GM23338 (cell line): Measurements from ENCODE around the gene C1QTNF8.

Experiments used
- CREB1 ChIP-seq: fragments of 250-450 bp; sonication (Bioruptor Pico); IDR thresholded peaks from 2 replicates; pipeline ENCODE4 v1.5.0; 2020; ENCODE audit warnings: low read depth, mild to moderate bottlenecking, moderate library complexity
- CTCF ChIP-seq, 2 experiments: fragments of 200-600 bp in 1 of 2; sonication (generic) in 1 of 2; conservative IDR thresholded peaks; 2 replicates each; pipeline versions ENCODE4 v1.5.1 to v1.6.1; 2016 to 2017; ENCODE audit warnings: antibody characterized with exemption in 2 of 2, low read depth in 2 of 2, mild to moderate bottlenecking in 2 of 2, moderate library complexity in 1 of 2
- EZH2 ChIP-seq: fragments of 200-600 bp; sonication (generic); IDR thresholded peaks from one replicate; pipeline ENCODE4 v1.8.0; 2017; ENCODE audit warnings: antibody characterized with exemption, mild to moderate bottlenecking, low read depth; ENCODE audit not compliant: unreplicated experiment
- EZH2phosphoT487 ChIP-seq: fragments of 200-600 bp; sonication (generic); IDR thresholded peaks from one replicate; pipeline ENCODE4 v1.8.1; 2018; ENCODE audit warnings: antibody characterized with exemption; ENCODE audit not compliant: unreplicated experiment
- JUNB ChIP-seq: IDR thresholded peaks from one replicate; pipeline ENCODE4 v1.6.1; 2016; ENCODE audit warnings: antibody characterized with exemption; ENCODE audit not compliant: unreplicated experiment
- POLR2AphosphoS5 ChIP-seq: IDR thresholded peaks from 2 replicates; pipeline ENCODE4 v1.6.1; 2016; ENCODE audit warnings: antibody characterized with exemption, low read depth
- ZNF114 ChIP-seq: fragments of 250-450 bp; sonication (Bioruptor Pico); IDR thresholded peaks from 2 replicates; pipeline ENCODE4 v1.5.0; 2020; ENCODE audit warnings: mild to moderate bottlenecking, moderate library complexity
- TF ChIP-seq, protein P1 (sequence below): IDR thresholded peaks from one replicate; pipeline ENCODE4 v1.6.1; 2018; ENCODE audit warnings: antibody characterized with exemption; ENCODE audit not compliant: unreplicated experiment
- TF ChIP-seq, protein P2 (sequence below): fragments of 250-450 bp; sonication (Bioruptor Pico); IDR thresholded peaks from 2 replicates; pipeline ENCODE4 v1.5.0; 2020; ENCODE audit warnings: mild to moderate bottlenecking, moderate library complexity

DNA sequence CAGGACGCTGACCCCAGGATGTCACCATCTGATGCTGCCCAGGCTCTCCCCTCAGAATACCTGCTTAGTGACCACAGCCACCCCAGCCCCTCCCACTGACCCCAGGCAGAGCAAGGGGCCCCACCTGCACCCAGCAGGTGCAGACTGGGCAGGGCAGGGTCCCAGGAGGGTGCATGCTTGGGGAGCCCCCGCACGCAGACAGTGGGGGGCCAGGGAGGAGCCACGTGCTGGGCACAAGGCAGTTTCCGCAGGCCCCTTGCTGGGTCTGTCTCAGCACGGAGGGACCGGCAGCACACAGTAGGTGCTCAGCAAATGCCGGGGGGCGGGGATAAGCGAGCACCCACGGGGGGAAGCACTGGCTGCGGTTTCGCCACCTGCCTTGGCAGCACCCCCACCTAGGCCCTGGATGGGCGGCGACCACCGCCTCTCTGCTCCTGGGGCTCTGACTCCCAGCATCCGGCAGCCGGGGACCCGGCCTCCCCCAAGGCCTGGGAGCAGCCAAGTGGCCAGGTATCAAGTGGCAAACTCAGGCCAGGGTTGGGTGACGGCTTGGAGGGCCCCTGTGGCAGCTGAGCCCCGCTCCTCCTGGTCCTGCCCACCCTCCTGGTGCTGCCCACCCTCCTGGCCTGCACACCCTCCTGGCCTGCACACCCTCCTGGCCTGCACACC, 42.2 kb downstream of the C1QTNF8 start:
- no peak for TF ChIP-seq CTCF (conservative IDR thresholded peaks at IDR 0.05; ENCODE audit: low read depth in 2 of 2)
- TF ChIP-seq POLR2AphosphoS5, result no peak
- TF ChIP-seq EZH2phosphoT487, result no peak
- no peak for TF ChIP-seq CREB1 (CRISPR knock-in tag)
- TF ChIP-seq, protein P1, sequence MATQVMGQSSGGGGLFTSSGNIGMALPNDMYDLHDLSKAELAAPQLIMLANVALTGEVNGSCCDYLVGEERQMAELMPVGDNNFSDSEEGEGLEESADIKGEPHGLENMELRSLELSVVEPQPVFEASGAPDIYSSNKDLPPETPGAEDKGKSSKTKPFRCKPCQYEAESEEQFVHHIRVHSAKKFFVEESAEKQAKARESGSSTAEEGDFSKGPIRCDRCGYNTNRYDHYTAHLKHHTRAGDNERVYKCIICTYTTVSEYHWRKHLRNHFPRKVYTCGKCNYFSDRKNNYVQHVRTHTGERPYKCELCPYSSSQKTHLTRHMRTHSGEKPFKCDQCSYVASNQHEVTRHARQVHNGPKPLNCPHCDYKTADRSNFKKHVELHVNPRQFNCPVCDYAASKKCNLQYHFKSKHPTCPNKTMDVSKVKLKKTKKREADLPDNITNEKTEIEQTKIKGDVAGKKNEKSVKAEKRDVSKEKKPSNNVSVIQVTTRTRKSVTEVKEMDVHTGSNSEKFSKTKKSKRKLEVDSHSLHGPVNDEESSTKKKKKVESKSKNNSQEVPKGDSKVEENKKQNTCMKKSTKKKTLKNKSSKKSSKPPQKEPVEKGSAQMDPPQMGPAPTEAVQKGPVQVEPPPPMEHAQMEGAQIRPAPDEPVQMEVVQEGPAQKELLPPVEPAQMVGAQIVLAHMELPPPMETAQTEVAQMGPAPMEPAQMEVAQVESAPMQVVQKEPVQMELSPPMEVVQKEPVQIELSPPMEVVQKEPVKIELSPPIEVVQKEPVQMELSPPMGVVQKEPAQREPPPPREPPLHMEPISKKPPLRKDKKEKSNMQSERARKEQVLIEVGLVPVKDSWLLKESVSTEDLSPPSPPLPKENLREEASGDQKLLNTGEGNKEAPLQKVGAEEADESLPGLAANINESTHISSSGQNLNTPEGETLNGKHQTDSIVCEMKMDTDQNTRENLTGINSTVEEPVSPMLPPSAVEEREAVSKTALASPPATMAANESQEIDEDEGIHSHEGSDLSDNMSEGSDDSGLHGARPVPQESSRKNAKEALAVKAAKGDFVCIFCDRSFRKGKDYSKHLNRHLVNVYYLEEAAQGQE, result no peak
- no peak for TF ChIP-seq EZH2
- TF ChIP-seq JUNB, result no peak
- TF ChIP-seq, protein P2, sequence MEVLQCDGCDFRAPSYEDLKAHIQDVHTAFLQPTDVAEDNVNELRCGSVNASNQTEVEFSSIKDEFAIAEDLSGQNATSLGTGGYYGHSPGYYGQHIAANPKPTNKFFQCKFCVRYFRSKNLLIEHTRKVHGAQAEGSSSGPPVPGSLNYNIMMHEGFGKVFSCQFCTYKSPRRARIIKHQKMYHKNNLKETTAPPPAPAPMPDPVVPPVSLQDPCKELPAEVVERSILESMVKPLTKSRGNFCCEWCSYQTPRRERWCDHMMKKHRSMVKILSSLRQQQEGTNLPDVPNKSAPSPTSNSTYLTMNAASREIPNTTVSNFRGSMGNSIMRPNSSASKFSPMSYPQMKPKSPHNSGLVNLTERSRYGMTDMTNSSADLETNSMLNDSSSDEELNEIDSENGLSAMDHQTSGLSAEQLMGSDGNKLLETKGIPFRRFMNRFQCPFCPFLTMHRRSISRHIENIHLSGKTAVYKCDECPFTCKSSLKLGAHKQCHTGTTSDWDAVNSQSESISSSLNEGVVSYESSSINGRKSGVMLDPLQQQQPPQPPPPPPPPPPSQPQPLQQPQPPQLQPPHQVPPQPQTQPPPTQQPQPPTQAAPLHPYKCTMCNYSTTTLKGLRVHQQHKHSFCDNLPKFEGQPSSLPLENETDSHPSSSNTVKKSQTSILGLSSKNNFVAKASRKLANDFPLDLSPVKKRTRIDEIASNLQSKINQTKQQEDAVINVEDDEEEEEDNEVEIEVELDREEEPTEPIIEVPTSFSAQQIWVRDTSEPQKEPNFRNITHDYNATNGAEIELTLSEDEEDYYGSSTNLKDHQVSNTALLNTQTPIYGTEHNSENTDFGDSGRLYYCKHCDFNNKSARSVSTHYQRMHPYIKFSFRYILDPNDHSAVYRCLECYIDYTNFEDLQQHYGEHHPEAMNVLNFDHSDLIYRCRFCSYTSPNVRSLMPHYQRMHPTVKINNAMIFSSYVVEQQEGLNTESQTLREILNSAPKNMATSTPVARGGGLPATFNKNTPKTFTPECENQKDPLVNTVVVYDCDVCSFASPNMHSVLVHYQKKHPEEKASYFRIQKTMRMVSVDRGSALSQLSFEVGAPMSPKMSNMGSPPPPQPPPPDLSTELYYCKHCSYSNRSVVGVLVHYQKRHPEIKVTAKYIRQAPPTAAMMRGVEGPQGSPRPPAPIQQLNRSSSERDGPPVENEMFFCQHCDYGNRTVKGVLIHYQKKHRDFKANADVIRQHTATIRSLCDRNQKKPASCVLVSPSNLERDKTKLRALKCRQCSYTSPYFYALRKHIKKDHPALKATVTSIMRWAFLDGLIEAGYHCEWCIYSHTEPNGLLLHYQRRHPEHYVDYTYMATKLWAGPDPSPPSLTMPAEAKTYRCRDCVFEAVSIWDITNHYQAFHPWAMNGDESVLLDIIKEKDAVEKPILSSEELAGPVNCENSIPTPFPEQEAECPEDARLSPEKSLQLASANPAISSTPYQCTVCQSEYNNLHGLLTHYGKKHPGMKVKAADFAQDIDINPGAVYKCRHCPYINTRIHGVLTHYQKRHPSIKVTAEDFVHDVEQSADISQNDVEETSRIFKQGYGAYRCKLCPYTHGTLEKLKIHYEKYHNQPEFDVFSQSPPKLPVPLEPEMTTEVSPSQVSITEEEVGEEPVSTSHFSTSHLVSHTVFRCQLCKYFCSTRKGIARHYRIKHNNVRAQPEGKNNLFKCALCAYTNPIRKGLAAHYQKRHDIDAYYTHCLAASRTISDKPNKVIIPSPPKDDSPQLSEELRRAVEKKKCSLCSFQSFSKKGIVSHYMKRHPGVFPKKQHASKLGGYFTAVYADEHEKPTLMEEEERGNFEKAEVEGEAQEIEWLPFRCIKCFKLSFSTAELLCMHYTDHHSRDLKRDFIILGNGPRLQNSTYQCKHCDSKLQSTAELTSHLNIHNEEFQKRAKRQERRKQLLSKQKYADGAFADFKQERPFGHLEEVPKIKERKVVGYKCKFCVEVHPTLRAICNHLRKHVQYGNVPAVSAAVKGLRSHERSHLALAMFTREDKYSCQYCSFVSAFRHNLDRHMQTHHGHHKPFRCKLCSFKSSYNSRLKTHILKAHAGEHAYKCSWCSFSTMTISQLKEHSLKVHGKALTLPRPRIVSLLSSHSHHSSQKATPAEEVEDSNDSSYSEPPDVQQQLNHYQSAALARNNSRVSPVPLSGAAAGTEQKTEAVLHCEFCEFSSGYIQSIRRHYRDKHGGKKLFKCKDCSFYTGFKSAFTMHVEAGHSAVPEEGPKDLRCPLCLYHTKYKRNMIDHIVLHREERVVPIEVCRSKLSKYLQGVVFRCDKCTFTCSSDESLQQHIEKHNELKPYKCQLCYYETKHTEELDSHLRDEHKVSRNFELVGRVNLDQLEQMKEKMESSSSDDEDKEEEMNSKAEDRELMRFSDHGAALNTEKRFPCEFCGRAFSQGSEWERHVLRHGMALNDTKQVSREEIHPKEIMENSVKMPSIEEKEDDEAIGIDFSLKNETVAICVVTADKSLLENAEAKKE, result no peak
- TF ChIP-seq ZNF114 (CRISPR knock-in tag), result no peak
